GM13977 (cell line): Measurements from ENCODE around the gene MYCN.

Source experiments
- DNase-seq: peaks from one replicate; pipeline ENCODE4 v3.0.0; 2012; ENCODE audit warnings: low spot score
- CTCF ChIP-seq: IDR thresholded peaks from 2 replicates; pipeline ENCODE4 v1.5.1; 2012; ENCODE audit warnings: mild to moderate bottlenecking, control low read depth; ENCODE audit not compliant: insufficient read depth; ENCODE audit errors: extremely low read depth, missing control alignments
- in situ Hi-C: fragments of 300-500 bp; cut with MboI; formaldehyde crosslinking; loops from one replicate; pipeline ENCODE4 v1.12.0; 2022; ENCODE audit warnings: low sequenced_read_pairs, low pct_unique_long_range_greater_than_20kb, mixed read lengths, inconsistent platforms; ENCODE audit not compliant: unreplicated experiment

The MYCN gene

GRCh38 chr2:15986644-15987043, 46.3 kb downstream of the MYCN start:
- in situ Hi-C loops = no loop called here
- TF ChIP-seq CTCF = no peak
- DNase-seq = no peak

DNA sequence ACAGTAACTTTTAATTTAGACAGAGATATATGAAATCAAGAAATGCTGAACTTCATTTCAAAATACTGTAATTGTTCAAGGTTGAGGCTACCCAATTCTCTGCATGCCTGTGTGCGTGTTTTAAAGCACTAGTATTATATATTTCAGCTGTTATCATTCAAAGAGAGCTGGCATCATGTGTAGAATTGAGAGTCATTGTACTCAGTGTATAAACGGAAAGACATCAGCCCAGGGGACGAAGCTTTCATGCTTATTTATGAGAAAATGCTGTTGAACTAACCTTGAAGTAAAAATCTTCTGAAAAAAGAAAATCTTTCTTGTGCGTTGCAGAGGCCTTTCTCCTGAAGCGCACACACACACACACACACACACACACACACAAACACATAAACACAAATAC, 48.4 kb downstream of the MYCN start:
- in situ Hi-C loops = no loop called here
- TF ChIP-seq CTCF = no peak
- DNase-seq = no peak

GRCh38 chr2:15989559-15989958, 49.2 kb downstream of the MYCN start:
- TF ChIP-seq CTCF = no peak
- in situ Hi-C loops = no loop called here
- DNase-seq = no peak

DNA sequence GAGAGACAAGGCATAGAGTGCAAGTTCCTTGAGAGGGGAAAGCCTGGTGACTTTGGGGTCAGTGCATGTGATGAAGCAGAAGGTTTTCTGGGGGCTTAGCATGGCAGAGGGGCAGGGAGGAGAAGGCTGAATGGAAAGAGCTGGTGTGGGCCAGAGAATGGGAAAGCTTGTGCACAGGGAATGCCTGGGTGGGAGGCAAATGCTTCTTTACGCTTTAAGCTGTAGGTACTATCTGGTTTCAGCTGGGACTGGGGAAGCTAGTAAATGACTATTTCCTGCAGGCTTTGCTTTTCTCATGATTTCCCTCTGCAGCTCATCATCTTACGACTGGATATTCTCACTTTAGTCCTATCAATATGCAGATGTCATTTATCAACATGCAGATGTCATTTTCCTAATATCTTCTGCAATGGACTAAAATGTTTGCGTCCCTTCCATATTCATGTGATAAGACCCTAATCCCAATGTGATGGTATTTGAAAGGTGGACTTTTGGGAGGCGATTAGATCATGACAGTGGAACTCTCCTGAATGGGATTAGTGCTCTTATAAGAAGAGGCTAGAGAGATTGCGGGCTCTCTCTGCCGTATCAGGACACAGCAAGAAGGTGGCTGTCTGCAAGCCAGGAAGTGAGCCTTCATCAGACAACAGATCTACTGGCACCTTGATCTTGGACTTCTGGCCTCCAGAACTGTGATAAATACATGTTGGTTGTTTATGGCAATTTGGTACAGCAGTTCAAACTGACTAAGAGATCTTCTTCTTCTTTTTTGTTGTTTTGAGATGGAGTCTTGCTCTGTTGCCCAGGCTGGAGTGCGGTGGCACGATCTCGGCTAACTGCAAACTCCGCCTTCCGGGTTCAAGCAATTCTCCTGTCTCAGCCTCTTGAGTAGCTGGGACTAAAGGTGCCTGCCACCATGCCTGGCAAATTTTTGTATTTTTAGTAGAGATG, 50.1 kb downstream of the MYCN start:
- TF ChIP-seq CTCF = no peak
- in situ Hi-C loops = no loop called here
- DNase-seq = no peak

GRCh38 chr2:15991231-15991630, 50.9 kb downstream of the MYCN start:
- in situ Hi-C loops = no loop called here
- TF ChIP-seq CTCF = no peak
- DNase-seq = no peak

GRCh38 chr2:15992457-15993231, 52.3 kb downstream of the MYCN start:
- TF ChIP-seq CTCF = no peak

More at GRCh38 chr2:15992457-15993231, 52.3 kb downstream of the MYCN start:
- DNase-seq = no peak
- in situ Hi-C loops = no loop called here
